Kidney capillary endothelial cell (primary cell): ENCODE measurements around the gene AGRN.
"Not testable (repeated sequence)": the region's sequence is repeated elsewhere in the genome, so short reads cannot be mapped to it uniquely, and the experiment has no call there.

ENCODE experiments used
- DNase-seq: peaks from one replicate; pipeline ENCODE4 v3.0.0-alpha.2; 2018; ENCODE audit warnings: low spot score

AGRN gene

DNA sequence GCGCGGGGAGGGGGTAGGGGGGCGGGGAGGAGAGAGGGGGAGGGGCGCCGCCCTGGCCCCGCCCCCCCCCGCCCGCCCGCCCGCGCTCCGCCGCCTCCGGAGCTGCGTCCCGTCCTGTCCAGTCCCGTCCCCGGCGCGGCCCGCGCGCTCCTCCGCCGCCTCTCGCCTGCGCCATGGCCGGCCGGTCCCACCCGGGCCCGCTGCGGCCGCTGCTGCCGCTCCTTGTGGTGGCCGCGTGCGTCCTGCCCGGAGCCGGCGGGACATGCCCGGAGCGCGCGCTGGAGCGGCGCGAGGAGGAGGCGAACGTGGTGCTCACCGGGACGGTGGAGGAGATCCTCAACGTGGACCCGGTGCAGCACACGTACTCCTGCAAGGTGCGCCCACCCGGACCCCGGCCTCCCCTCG, at the start of gene AGRN:
AGRN (plus strand) TSS at position 121 of the 405 bp plus-strand sequence; CDS start at position 174, 53 bp downstream.
- DNase-seq: no peak

DNA sequence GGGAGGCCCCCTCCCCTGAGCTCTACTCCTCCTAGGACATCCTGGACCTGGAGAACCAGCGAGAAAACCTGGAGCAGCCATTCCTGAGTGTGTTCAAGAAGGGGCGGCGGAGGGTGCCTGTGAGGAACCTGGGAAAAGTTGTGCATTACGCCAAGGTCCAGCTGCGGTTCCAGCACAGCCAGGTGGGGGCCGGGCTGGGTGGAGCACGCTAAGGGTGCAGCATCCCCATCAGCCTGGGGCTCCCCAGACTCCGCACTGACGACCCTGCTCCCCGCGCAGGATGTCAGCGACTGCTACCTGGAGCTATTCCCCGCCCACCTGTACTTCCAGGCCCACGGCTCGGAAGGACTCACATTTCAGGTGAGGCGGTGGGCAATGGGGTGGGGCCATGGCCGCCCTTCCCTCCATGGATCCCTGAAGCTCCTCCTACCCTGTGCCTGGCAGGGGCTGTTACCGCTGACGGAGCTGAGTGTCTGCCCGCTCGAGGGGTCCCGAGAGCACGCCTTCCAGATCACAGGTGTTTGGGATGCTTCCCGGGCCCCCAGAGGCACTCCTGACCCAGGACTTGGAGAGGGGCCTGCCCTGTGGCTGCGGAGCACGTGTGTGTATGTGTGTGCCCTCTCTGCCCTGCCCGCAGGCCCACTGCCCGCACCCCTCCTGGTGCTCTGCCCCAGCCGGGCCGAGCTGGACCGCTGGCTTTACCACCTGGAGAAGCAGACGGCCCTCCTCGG, 49.5 kb upstream of the AGRN start:
- DNase-seq: no peak

DNA sequence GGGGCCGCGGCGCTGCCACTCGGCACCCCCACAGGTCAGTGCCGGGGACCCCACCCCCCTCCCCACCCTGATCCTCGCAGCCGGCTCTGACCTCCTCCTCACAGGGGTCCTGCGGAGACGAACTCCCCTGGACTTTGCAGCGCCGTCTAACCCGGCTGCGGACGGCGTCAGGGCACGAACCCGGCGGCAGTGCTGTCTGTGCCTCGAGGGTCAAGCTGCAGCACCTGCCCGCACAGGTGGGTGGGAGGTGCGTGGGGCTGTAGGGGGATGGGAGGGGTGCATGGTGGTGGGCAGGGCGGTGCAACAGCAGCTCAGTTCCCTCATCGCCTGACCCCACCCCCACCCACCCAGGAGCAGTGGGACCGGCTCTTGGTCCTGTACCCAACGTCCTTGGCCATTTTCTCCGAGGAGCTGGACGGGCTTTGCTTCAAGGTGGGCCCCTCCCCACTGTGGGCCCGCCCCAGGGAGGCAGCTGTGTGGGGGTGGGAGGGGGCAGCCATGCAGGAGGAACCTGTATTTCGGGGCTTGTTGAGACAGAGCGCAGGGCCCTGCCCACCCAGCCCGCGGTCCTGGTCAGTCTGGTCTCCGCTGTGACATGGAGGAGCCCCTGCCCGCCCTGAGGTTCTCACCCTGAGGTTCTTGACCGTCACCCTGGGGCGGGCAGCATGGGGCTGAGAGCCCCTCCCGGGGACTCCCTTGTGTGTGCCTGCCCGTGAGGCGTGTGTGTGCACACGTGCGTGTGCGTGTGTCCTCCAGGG, 48.8 kb upstream of the AGRN start:
- DNase-seq: no peak

DNA sequence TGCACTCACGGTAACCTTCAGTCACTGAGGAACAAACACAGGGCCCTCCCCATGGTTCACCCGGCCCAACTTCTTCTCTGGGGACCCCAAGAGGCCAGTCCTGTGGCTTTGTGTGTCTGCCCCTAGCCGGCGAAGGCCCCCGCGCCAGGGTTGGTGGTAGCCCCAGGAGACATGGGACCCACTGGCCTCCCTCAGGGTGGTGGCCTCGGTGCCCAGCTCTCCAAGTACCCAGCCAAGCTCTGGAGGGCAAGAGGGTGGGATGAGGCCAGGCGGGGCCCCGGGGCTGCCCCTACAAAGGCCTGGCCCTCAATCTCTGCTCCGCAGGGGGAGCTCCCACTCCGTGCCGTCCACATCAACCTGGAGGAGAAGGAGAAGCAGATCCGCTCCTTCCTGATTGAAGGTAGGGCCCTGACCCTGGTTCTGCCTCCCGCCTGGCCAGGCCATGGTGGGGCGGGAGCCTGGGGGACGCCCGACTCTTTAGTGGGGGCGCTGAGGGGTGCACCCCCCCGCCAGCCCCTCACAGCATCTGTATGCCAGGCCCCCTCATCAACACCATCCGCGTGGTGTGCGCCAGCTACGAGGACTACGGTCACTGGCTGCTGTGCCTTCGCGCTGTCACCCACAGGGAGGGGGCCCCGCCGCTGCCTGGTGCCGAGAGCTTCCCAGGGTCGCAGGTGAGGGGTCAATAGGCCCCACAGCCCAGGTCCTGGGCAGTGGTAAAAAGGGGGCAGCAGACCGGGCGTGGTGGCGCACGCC, 48.0 kb upstream of the AGRN start:
- no peak for DNase-seq

DNA sequence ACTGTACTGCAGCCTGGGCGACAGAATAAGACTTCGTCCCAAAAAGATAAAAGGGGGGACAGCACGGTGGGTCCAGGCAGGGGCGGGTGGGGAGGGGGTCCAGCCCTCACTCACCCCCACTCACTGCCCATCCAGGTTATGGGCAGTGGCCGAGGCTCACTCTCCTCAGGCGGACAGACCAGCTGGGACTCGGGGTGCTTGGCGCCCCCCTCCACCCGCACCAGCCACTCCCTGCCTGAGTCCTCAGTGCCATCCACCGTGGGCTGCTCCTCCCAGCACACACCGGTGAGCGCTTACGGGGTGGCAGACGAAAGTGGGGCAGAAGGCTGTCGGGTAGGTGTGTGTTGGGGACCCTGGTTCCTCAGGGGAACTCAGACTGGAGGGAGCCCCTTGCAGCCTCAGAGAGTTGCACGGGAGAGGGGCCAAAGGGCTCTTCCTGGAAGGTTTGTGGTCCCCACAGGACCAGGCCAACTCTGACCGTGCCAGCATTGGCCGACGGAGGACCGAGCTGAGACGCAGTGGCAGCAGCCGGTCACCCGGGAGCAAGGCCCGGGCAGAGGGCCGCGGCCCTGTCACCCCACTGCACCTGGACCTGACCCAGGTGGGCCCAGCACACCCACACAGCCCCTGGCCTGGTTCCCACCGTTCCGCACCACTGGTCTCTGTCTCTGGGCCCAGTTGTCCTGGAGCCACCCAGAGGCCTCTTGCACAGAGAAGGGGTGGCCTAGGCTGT, 47.0 kb upstream of the AGRN start:
- no peak for DNase-seq

DNA sequence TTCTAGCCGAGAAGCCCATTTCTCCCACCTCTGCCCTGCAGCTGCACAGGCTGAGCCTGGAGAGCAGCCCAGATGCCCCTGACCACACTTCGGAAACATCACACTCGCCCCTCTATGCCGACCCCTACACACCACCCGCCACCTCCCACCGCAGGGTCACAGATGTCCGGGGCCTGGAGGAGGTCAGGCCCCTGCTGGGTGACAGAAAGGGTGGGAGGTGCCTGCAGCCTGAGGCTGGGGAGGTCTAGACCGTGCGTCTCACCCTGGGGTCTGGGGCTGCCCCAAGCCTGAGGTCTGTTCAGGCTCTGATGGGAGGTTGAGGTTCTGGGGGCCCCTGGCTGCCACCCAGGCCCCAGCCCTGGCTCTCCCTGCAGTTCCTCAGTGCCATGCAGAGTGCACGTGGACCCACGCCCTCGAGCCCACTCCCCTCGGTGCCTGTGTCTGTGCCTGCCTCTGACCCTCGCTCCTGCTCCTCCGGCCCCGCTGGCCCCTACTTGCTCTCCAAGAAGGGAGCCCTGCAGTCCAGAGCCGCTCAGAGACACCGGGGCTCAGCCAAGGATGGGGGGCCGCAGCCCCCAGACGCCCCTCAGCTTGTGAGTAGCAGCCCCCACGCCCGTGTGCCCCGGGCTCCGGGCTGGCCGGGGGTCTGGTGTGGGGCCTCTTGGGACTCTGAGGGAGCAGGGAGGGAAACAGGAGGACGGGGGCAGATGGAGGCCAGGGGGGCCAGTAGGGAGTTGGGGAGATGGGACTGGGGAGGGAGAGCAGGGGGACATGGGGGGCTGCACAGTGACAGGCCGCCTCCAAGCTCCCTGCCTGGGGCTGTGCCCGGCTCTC, 46.2 kb upstream of the AGRN start:
- no peak for DNase-seq

DNA sequence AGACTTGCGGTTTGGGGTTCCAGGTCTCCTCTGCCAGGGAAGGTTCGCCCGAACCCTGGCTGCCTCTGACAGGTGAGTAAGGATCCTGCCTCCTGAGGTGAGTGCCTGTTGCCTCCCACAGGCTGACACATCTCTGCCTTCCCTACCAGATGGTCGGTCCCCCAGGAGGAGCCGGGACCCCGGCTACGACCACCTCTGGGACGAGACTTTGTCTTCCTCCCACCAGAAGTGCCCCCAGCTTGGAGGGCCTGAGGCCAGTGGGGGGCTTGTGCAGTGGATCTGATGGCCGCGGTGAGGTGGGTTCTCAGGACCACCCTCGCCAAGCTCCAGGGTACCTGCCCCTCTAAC, 45.7 kb upstream of the AGRN start:
- DNase-seq: no peak

DNA sequence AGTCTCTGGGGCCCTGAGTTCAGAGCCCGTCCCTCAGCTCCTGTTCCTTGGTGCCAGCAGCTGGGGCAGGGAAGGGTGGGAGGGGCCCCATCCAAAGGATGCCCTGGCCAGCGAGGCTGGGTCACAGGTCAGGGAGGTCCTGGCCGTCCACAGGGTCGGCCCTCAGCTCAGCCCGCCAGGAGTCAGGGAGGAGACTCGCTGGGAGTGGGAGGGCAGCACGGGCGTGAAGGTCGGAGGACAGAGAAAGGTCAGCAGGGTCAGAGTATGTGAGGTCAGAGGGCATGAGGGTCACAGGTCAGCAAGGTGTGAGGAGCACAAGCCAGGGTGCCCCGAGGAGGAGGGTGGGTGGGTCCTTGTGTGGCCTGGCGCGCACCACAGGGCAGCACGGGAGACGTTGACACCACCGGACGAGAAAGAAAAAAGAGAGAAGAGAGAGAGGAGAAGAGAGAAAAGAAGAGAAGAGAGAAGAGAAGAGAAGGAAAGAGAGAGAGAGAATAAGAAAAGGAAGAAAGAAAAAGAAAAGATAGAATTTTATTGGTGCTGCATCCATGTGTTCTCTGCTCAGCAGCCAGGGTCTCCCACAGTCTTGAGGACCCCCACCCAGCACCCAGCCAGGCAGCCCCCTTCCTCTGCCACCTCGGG, 45.1 kb upstream of the AGRN start:
- DNase-seq: no peak

DNA sequence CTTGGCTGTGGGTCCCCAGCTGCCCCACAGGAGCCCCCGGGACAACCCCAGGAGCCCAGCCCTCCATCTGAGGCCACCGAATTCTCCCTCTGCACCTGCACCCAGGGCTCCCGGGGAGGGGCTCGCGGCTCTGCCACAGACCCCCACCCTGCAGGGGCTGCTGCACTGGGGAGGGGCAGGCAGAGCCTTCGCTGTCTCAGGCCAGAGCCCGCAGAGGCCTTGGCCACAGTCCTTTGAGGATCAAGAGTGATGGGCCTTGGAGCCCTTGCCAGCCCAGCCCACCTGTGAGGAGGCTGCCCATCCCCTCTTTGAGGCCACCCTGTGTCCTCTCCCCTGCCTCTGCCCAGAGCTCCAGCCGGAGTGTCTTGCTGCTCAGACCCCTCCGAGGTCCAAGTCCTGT, 44.6 kb upstream of the AGRN start:
- DNase-seq: no peak

DNA sequence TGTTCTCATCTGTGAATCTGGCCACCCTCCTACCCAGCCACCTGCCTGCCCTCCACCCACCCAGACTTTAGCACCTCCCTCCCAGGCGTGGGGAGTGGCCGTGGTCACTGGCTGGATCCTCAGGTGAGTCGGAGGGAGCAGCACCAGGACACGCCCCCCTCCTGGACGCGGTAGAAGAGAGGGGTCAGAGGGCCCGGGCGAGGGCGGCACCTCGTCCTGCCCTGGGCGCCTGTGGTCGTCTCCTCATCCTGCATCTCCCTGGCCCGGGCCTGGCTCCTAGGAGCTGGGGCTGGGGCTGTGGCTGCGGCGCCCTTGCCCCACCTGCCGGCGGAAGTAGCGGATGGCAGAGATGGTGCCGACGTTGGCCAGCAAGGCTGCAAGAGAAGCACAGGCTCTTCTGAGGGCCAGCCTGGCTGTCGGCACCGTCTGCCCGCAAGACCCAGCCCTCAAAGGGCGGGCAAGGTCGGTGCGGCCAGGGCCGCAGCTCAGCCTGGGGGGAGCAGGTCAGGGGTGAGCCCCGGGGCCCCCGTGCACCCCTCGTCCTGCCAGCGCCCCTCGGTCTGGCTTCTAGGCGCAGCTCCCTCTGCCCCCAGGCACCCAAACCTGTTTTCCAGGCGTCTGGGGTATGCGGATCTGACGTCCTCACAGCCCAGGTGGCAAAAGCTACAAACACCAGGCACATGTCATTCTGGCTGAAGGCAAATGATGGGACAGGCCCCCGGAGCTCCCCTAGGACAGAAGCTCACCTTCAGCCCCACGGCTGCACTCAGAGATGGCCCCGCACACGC, 43.8 kb upstream of the AGRN start:
- peak; percentile 48 for DNase-seq

DNA sequence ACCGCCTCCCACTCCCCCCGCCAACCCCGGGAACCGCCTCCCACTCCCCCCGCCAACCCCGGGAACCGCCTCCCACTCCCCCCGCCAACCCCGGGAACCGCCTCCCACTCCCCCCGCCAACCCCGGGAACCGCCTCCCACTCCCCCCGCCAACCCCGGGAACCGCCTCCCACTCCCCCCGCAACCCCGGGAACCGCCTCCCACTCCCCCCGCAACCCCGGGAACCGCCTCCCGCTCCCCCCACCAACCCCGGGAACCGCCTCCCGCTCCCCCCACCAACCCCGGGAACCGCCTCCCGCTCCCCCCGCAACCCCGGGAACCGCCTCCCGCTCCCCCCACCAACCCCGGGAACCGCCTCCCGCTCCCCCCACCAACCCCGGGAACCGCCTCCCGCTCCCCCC, 43.1 kb upstream of the AGRN start:
- DNase-seq: not testable (repeated sequence)

DNA sequence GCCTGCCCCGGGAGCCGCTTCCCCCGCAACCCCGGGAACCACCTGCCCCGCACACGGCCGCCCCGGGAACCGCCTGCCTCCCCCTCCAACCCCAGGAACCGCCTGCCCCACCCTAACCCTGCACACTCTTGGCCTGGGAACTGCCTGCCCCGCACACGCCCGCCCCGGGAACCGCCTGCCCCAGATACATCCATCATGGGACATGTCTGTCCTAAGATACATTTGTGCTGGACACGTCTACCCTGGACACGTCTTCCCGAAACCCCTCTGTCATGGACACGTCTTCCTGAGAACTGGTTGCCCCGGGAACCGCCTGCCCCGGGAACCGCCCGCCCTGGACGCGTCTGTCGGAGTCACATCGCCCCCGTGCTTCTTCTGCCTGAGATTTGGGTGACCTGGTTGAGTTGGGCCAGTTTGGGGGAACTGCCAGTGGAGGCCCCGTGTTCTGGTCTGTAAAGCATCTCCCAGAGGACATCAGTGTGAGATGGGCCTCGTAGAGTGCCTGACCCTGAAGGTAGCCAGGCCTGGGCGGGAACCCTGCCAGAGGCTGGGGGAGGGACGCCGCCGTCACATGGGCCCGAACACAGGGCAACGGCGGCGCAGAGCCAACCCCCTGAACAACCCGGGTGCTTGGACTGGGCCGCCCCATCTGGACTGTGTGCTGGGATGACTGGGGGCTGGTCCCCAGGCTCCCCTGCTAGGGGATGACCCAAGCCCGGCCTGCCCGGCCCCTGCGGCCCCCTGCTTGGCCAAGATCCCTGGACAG, 41.7 kb upstream of the AGRN start:
- no peak for DNase-seq

DNA sequence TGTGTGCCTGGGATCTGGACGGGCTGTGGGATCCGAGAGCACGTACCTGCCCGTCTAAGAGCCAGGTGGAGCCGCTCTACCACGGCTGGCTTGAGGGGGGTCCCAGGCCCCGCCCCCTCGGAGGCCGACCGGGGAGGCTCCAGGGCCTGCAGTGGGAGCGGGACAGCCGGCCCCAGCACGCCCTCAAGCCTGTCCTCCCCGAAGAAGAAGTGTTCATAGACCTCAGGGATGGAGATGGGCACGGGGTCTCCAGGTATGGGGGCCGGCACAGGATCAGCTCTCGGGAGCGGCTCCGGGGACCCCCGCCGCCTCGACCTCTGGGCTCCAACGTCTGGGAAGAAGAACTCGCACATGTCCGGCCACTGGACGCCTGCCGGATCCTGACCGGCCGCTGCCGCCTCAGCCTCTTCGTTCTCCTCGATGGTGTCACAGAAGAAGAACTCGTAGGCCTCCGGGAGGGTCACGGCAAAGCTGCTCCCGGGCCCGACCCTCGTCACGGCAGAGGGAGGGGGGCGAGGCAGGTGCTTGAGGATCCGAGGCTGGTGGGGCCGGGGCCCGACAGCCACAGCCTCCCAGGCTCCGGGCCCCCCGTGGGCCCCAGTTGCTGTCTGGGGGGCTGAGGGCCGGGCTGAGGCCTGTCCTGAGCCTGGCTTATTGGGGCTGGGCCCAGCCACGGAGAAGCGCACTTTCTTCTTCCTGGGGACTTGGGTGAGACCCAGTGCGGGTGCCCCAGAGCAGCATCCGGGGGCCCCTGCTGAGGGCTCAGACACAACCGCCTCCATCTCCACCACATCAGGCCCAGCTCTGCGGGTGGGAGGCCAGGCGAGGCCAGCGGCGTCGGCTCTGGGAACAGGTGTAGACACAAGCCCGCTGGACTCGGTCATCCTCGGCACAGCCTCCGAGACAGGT, 40.8 kb upstream of the AGRN start:
- DNase-seq: no peak

DNA sequence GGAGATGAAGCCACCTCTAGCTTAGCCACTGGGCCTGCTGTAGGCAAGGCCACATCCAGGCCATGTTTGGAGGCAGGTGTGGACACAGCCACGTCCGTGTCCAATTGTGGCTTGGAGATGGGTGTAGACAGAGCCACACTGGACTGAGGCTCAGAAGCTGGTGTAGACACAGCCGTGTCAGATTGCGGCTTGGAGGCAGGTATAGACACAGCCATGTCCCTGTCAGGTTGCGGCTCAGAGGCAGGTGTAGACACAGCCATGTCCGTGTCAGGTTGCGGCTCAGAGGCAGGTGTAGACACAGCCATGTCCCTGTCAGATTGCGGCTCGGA, 40.2 kb upstream of the AGRN start:
- no peak for DNase-seq

DNA sequence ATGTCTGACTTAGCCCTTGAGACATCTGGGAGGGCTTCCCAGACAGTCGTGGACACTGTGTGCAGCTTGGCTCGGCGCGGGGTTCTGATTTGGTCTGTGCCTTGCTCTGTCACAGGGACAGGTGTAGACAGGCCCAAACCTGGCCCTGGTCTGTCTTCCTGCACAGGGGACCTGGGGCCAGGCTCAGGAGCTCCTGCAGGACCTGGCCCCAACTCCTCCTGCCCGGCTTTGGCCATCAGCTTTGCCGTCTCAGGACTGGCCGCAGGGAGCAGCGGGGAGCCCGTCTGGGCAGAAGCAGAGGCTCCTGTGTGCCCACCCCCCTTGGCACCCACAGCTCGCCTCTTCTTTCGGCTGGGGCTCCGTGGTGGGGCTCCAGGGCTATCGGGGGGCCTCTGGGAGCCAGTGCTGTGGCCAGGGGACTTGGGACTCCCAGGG, 39.8 kb upstream of the AGRN start:
- DNase-seq: no peak

DNA sequence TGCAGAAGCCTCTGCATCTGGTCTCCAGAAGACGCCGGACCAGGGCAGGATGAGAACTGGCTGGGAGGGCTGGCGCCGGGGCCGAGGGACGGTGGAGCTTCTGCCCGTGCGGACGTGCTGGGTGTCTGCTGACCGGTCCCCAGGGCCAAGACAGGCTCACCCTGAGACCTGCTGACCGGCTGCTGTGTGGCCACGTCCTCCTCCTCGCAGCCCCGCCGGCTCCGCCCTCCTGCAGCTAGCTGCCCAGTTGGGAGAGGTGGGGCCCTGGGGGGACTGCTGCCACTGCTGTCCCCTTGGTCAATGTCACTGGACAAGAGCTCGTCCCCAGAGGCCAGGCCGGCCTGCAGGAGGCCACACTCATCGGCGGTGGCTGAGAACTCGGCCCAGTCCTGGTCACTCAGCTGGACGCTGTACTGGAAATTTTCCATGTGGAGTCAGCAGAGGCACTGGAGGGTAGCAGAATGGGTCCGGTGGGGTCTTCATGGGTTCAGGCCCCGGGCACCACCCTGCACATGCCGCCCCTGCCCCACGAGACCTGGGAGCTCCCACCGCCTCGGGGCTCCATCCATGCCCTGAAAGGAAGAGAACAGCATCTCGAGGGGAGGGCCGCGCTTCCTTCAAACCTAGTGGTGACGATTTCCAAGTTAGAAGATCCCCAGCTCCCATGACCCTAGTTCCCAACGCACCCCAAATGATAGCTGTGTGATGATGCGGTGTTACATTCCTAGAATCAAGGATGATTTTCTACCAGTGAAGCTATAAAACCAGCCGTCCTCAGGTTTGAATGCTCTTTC, 39.1 kb upstream of the AGRN start:
- no peak for DNase-seq

DNA sequence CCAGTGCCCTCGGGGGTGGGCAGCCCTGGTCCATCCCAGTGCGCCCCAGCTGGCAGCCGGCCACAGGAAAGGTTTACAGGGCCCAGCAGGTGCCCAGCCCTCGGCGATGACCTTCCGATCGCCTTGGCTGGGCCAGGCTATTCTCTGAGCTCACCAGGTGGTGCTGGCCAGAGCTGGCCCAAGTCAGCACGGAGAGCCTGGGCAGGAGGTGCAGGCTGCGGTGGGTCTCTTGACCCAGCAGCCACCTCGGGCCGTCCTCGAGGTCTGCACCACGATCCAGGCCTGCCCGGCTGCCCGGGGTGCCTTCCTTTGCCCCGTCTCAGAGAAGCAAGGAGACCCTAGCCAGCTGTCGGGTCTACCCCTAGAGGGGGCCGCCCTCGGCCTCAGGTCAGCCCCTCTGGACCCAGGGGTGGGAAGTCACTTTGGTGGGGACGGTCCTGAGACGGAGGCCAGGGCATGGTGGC, 38.4 kb upstream of the AGRN start:
- no peak for DNase-seq
